Astrocyte of the cerebellum (primary cell): ENCODE measurements around the gene PMM2.

Experiments
- DNase-seq: peaks from one replicate; pipeline ENCODE4 v3.0.0-alpha.2; 2011; ENCODE audit warnings: low read depth
- H3K4me3 ChIP-seq: 2 replicates; pipeline ENCODE4 v1.5.1; 2011; ENCODE audit warnings: mild to moderate bottlenecking, low read depth, low read length, moderate library complexity
- CTCF ChIP-seq: IDR thresholded peaks from 2 replicates; pipeline ENCODE4 v1.5.1; 2012; ENCODE audit warnings: low read length, low read depth, moderate library complexity, mild to moderate bottlenecking; ENCODE audit errors: missing control alignments
- in situ Hi-C: cut with HindIII; loops from 2 replicates; pipeline ENCODE4 v1.10.0; 2017; ENCODE audit warnings: low sequenced_read_pairs

PMM2 gene

GRCh38 chr16:8849411-8850011, 51.9 kb downstream of the PMM2 start:
- in situ Hi-C loops, result no loop called here
- no peak for TF ChIP-seq CTCF
- DNase-seq, result no peak
- no peak overlapping the region for H3K4me3 ChIP-seq

GRCh38 chr16:8850279-8850885, 52.7 kb downstream of the PMM2 start:
- H3K4me3 ChIP-seq, result no peak overlapping the region
- in situ Hi-C loops, result no loop called here
- DNase-seq, result no peak
- TF ChIP-seq CTCF, result no peak

GRCh38 chr16:8851761-8852403, 54.2 kb downstream of the PMM2 start:
- in situ Hi-C loops, result no loop called here
- no peak for DNase-seq
- H3K4me3 ChIP-seq, result no peak overlapping the region
- TF ChIP-seq CTCF, result no peak

DNA sequence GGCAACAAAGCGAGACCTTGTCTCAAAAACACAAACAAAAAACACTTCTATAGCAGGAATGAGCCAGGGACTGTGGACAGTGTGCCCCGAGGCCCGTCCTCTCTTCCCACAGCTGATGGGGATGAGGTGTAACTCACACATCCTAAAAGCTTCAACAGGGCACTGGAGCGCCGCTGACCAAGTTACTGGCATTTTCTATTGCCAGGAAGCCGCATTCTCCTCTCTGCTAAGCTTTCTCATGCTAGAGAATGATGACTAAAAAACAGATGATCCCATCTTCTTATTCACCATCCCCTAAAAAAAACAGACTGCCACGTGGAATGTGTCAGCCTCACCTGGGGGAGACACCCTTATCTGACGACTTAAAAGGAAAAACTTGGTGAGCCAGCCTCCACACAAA, 54.9 kb downstream of the PMM2 start:
- H3K4me3 ChIP-seq, result no peak overlapping the region
- no peak for DNase-seq
- in situ Hi-C loops, result no loop called here
- TF ChIP-seq CTCF, result no peak

DNA sequence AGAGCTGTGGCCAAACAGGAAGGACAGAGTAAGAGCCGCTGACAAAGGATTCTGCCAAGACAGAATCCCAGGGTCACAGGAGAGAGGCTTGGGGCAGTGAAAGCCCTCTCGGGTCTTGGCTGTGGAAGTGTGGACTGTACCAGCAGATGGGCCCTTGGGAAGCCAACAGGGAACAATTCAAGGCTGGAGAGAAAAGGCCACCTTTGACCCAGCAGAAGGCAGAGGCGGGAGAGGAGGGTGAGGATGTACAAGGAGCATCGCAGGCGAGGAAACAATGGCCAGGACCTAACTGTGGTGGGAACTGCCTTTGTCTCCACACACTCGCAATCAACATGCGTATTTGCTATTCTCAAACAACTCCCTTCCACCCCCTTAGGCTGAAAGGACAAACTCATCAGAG, 55.5 kb downstream of the PMM2 start:
- no peak overlapping the region for H3K4me3 ChIP-seq
- in situ Hi-C loops, result no loop called here
- no peak for TF ChIP-seq CTCF
- no peak for DNase-seq

GRCh38 chr16:8853611-8854010, 56.0 kb downstream of the PMM2 start:
- DNase-seq, result no peak
- in situ Hi-C loops, result no loop called here
- no peak overlapping the region for H3K4me3 ChIP-seq
- no peak for TF ChIP-seq CTCF
